GM21528 (cell line): ENCODE data around the gene C20orf204.
"Not testable (repeated sequence)": the region's sequence is repeated elsewhere in the genome, so short reads cannot be mapped to it uniquely, and the experiment has no call there.

Source experiments
- ATAC-seq: cut with Tn5 transposase; IDR thresholded peaks from one replicate; pipeline ENCODE4 v1.9.1; 2021; ENCODE audit warnings: mild to moderate bottlenecking, moderate library complexity; ENCODE audit not compliant: unreplicated experiment, low FRiP score

Gene C20orf204, protein sequence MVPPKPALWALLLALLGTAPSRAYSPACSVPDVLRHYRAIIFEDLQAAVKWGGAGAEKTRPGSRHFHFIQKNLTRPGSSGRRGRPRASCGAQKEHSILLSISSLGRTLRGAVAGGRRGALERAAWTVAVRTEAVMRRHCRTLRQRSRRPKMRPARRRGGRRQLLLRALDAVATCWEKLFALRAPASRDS

DNA sequence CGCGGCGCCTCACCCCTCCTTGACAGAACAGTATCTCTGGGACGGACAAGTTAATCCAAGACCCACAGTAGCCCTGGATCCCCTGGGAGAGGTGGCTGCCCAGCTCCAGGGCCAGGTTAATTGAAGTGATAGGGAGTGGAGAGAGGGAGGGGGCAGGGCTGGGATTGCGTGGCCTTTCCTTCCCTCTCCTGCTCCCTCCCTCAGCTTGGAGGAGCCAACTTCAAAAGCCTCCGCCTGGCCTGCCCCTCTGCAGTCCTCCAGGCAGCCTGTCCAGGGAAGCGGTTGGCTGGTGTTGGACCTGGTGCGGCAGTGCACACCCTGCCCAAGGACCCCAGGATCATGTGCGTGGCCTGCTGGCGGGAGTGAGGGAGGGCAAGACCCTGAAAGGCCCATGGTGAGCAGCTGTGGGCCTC lies at the start of gene C20orf204:
Gene C20orf204, plus strand, starts transcription at position 250 of the 413 bp plus-strand sequence. Its CDS starts 142 bp downstream, at position 392.
- ATAC-seq = no peak

DNA sequence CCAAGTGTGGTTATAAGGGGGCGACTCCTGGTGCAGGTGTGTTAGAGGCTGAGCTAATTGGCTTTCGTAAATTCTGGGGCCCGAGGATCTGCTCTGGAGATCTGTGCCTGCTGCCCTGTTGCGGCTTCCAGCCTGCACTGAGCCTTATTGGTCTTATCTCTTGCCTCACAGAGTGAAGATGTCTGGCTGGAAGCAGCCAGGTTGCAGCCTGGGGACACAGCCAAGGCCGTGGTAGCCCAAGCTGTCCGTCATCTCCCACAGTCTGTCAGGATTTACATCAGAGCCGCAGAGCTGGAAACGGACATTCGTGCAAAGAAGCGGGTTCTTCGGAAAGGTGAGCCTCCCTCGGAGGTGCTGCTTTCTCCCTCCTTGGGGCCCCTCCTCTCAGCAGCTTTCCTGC lies 35.1 kb upstream of the C20orf204 start:
- no peak for ATAC-seq

DNA sequence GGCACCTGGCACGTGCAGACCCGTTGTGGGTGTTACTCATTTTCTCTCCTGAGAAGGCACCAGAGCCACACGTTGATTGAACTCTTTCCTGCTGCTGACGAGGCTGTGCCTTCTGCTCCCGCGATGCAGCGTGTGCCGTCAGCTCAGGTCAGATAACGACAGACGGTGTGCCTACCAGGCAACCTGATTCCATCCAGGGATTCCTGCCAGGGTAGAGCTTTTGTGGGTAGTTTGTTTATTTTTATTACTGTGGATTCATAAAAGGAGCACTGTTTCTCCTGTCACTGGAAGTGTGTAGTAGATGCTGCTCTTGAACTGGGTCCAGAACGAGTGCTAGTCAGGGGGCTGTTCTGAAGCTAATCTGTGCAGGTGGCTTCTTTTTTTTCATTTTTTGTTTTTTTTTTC lies 34.4 kb upstream of the C20orf204 start:
- ATAC-seq = no peak

DNA sequence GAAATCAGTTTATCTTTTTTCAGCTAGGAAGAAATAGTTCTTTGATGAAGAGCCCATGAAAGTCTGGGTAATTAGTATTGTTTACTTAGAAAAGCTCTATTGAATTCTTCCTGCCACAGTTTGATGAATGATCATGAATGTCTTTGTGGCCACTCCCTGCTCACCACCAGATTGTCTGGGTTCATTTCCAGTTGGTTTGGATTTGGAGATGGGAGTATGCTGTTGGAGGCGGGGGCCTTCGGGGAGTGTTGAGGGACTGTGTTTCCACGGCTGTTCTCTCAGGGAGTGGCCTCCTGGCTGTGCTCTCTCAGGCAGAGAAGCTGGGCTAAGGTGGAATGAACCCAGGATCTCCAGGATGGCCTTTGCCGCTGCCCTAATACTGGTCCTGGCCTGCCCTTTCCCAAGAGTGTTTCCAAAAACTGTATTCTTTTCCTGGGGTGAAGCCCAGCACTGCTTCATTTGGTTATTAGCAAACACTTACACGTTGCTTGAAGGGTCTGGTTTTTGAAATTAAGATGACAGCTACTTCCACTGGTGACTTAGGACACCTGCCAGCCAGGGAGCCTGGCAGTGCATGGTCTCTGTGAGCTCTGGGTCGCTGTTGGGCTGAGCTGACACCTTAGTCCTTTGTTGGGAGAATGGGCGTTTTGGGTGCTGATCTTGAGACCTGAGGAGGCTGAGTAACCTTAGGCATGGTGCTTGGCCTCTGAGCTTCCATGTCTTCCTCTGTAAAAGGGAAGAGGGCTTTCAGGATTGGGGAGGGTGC lies 31.8 kb upstream of the C20orf204 start:
- no peak for ATAC-seq

DNA sequence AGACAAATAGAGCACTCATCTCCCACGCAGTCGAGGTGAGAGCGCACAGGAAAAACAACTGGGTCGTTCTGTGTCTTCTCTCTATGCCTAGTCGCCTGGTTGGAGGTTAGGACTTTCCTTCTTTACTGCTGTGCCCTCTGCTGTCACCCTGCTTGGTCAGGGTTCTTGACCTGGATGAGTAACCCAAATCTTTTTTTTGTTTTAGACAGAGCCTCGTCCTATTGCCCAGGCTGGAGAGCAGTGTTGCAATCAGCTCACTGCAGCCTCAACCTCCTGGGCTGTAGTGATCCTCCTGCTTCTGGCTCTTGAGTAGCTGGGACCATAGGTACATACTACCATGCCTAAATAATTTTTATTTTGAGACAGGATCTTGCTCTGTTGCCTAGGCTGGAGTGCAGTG lies 30.6 kb upstream of the C20orf204 start:
- no peak for ATAC-seq

DNA sequence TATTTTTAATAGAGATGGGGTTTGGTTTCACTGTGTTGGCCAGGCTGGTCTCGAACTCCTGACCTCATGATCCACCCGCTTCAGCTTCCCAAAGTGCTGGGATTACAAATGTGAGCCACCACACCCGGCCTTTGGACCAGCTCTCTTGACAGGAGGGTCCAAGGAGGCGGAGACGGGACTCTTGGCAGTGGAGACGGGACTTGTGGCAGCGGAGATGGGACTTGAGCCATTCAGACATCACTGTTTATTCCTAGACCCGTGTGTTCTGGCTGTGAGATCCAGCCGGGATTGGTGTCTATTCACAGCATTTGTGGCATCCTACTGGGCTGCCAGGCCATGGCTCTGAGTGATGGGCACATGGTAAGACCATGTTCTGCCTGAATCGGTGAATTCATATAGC lies 29.5 kb upstream of the C20orf204 start:
- no peak for ATAC-seq

DNA sequence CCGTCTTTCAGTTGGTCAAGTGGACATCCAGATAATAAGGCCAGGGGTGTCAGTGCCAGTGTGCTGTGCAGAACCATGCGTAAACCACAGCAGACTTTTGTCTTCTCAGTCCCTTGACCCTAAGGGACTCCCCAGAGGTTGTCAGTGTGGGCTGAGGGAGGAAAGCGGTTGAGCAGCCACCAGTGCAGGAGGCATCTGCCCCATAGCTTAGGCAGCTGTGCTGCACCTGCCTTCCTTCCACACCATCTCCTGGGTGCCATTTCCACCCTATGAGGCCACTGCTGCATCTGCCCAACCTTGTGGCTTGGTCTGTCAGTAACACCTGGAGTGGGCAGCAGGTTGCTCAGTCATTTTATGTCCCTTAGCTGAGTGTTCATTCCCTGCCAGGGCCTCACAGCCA lies 29.1 kb upstream of the C20orf204 start:
- ATAC-seq = no peak

DNA sequence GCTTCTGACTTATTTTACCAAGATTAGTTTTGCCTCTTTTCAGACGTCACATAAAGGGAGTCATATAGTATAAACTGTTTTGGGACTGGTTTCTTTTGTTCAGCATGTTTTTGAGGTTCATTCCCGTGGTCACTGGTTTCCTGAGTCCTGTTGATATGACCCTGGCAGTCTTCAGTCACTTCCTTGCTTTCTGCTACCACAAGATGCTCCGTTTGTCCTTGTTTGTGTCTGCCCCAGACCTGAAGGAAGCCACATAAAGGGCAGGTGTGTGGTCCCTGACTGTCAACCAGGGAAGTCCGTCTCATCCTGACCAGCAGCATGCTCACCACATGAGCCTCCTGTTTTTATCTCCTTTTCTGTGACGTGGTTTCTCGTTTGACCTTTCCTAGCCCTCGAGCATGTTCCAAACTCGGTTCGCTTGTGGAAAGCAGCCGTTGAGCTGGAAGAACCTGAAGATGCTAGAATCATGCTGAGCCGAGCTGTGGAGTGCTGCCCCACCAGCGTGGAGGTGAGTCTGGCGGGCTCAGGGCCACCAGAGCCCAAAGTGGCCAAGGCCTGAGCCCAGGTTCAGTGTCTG lies 26.1 kb upstream of the C20orf204 start:
- no peak for ATAC-seq

DNA sequence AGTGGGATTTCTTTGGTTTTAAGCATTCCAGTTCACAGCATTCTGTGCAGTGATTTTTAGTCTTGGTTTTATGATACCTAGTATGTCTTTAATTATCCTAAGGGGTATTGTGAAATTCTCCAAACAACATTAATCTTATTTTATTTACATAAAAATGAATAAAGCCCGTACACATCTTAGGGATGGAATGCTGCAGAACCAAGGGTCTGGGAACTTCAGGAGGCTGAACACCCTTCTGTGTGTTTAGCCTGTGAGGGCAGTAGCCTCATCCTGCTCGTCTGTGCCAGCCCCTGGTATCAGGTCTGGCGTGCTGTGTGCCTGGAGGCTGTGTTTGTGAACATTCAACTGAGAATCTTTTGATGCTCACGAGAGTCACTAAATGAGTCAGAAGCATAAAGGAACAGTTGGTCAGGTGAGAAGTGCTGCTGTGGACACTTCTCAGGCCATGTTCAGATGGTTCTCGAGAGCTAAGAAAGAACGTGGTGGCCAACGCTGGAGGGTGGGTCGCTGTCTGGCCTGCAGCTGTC lies 25.2 kb upstream of the C20orf204 start:
- ATAC-seq = no peak

DNA sequence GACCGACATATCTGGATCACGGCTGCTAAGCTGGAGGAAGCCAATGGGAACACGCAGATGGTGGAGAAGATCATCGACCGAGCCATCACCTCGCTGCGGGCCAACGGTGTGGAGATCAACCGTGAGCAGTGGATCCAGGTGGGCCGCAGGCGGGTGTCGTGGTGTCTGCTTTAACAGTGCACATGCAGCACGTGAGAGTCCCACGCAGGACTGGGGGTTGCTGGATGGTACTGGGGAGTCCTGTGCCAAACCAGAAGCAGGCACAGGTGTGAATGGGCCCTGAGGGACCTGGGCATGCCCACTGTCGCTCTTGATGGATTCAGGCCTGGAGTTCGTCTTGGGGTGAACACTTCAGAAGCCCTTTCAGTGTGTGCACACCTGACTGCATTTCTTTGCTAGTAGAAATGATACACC lies 24.6 kb upstream of the C20orf204 start:
- no peak for ATAC-seq

DNA sequence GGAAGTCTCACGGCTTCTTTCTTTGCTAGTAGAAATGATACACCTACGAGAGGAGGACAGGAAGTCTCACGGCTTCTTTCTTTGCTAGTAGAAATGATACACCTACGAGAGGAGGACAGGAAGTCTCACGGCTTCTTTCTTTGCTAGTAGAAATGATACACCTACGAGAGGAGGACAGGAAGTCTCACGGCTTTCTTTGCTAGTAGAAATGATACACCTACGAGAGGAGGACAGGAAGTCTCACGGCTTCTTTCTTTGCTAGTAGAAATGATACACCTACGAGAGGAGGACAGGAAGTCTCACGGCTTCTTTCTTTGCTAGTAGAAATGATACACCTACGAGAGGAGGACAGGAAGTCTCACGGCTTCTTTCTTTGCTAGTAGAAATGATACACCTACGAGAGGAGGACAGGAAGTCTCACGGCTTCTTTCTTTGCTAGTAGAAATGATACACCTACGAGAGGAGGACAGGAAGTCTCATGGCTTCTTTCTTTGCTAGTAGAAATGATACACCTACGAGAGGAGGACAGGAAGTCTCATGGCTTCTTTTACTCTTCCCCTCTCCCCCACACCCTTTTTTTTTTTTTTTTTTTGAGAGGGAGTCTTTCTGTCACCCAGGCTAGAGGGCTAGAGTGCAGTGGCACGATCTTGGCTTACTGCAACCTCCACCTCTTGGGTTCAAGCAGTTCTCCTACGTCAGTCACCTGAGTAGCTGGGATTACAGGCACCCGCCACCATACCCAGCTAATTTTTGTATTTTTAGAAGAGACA lies 23.4 kb upstream of the C20orf204 start:
- ATAC-seq = not testable (repeated sequence)

DNA sequence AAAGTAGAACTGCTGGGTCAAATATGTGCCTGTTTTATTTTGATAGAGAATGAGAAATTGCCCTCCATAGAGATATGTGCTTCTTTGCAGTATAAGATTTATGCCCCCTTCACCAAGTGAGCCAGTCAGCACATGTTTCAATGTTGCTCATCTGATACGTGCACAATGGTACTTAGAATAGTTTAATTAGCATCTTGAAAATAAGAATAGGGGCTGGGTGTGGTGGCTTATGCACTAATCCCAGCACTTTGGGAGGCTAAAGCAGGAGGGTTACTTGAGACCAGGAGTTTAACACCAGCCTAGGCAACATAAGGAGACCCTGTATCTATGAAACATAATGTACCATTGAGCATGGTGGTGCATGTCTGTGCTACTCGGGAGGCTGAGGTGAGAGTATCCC lies 20.3 kb upstream of the C20orf204 start:
- ATAC-seq = no peak

DNA sequence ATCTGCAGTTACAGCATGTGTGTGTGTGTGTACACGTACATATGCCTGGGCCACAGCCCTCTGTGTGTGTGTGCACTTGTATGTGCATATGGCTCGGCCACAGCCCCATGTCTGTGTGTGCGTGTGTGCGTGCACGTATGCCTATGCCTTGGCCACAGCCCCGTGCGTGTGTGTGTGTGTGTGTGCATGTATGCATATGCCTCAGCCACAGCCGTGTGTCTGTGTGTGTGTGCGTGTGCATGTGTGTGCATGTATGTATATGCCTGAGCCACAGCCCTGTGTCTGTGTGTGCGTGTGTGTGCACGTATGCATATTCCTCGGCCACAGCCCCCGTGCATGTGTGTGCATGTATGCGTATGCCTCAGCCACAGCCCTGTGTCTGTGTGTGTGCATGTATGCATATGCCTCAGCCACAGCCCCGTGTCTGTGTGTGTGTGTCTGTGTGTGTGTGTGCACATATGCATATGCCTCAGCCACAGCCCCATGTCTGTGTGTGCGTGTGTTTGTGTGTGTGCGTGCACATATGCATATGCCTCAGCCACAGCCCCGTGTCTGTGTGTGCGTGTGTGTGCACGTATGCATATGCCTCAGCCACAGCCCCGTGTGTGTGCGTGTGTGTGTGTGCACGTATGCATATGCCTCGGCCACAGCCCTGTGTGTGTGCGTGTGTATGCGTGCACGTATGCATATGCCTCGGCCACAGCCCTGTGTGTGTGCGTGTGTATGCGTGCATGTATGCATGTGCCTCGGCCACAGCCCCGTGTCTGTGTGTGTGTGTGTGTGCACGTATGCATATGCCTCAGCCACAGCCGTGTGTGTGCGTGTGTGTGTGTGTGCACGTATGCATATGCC lies 14.6 kb upstream of the C20orf204 start:
- no peak for ATAC-seq

DNA sequence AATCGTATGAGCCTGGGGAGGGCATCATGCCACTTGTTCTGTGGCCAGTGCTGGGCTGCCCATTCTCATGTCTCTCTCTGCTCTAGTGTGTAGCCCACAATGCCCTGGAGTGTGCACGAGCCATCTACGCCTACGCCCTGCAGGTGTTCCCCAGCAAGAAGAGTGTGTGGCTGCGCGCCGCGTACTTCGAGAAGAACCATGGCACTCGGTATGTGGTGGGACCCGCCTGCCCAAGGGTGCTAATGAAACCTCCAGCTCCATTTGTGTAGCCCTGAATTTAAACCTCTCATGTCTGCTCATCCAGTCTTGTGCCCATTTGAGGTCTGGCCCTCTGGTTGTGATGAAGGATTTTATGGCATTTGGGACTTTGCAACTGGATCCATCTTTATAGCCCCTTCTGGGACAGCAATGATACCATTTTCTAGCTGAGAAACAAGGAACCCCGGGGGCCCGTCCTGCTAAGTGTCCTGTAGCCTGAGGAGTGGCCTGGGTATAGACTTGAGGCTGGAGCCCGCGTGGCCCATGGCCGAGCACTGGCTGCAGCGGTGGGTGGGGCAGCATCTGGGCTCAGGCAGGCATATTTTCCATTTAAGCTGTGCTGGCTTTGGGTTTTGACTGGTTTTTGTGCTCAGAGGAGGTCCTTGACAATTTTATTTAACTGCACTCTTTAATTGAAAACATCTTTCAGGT lies 13.2 kb upstream of the C20orf204 start:
- ATAC-seq = no peak

DNA sequence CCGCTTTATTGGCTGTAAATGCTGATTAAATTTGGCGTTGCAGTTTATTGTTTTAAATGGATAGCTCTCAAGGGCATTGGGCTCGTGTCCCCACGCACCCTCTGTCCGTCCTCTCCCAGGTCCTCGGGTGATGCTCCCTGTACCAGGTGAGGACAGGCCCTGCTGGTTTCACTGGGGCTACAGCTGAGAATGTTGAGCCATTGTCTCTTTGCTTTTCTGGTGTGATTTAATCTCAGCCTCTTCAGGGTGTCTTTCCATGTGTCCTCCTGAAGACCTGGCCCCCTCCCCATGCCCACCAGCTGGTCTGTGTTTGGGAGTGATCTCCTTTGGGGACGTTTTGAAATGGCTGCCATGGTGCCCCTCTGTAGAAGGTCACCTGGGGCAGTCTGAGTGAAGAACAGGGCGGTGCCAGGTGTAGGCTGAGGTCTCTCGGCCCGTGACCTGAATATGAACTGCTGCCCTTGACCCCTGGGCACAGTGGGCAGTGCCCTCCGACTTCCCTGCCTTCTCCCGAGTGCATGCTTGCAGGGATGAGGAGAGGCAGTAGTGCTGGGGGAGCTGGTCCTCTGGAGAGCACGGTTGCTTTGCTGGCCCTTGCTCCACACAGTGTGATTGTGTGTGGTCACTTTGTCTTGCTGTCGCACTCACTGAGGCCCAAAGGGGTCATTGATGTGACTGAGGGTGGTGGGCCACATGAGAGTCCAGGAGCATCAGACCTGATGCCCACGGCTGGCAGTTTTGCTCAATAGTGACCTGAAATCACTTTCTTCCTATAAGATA lies 12.4 kb upstream of the C20orf204 start:
- ATAC-seq = no peak

DNA sequence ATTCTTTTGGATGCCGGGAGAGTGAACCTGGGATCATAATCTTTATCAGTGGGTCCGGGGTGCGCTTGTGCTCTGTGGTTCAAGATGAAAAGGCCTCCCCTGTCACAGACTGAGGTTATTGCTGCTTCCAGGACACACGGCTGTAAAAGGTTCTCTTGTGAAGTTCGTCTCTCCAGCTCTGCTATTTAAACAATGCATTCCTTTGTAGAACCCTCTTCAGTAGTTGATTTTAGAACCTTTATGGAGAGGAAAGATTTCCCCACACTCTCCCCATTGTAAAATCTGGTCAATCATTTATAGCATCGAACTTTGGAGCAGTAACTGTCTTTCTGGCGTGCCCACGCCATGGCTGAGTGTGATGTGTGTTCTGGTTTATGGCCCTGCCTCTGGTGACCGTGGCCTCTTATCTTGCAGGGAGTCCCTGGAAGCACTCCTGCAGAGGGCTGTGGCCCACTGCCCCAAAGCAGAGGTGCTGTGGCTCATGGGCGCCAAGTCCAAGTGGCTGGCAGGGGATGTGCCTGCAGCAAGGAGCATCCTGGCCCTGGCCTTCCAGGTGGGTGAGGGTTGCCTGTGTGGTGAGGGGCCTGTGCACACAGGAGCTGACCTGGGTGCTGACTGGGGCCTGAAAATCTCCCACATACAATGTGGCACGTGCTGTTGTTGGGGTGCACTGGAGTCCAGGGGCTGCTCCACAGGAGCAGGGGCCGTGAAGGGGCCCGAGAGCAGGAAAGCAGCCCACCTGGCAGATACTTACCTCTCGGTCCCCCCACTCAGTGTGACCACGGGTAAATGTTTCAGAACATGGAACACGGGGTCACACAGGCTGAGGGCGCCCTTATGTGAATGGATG lies 11.6 kb upstream of the C20orf204 start:
- ATAC-seq = no peak

DNA sequence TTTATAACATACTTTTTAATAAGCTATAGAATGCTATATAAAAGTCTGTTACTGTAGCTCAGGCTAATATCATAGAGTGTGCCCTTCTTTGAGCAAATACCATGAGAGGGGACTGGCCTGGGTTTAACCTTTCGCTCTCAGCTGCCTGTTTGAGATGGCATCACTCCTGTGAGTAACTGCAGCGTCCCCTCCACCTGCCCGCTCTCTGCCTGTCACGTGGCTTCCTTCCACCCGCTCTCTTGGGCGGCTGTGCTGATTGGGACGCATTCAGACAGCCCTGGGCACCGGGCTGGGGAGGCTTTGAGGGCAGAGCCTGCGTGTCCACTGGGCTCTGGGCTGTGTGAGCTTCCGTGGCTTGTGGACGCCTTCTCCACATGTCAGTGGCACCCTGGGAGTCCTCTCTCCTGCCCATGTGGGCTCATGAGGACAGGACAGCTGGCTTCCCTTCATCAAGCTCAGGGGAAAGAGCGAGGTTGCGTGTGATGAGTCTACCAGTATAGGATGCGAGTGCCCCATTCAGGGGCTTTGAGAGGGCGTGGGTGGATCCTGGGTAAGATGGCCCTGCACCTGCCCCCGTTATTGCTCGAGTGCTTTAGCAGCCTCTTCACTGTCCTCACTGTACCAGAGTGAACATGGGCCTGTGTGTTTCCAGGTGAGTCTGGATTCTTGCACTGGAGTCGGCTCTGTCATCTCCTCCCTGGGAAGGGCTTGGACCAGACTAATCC lies 10.7 kb upstream of the C20orf204 start:
- ATAC-seq = no peak
